B cell (primary cell): ENCODE results near the gene PSMG1. TPM values are rescaled to one million over a fixed set of nuclear protein-coding genes. Genes with fewer than 3 reads are reported as not detected.

Source experiments
- ATAC-seq: fragments of 200-7000 bp; cut with Tn5 transposase; one replicate; pipeline ENCODE4 v1.10.0; 2021; ENCODE audit warnings: low read depth, mild to moderate bottlenecking, moderate number of reproducible peaks, moderate library complexity
- CTCF ChIA-PET: fragments of 350-600 bp; sonication (Branson Sonifier 250); formaldehyde crosslinking; loops from one replicate; lab custom pipeline; 2021; ENCODE audit warnings: antibody characterized with exemption, inconsistent platforms; lab: Charles Lee
- POLR2A ChIA-PET: fragments of 350-600 bp; sonication (Branson Sonifier 250); formaldehyde crosslinking; loops from one replicate; lab custom pipeline; 2021; ENCODE audit warnings: antibody characterized with exemption; lab: Charles Lee
- DNase-seq: peaks from one replicate; pipeline ENCODE4 v3.0.0; 2013
- H2AFZ ChIP-seq: 2 replicates; pipeline ENCODE4 v1.6.1; 2012; ENCODE audit warnings: mild to moderate bottlenecking, low read depth, low read length; ENCODE audit not compliant: insufficient read depth, poor library complexity, severe bottlenecking
- H3K27ac ChIP-seq, 2 donors: 1 replicate in 1 of 2; 2 replicates in 1 of 2; pipeline ENCODE4 v1.5.1; 2012 to 2013; ENCODE audit warnings: low read length in 2 of 2, mild to moderate bottlenecking in 2 of 2, moderate library complexity in 1 of 2
- H3K27me3 ChIP-seq, 4 experiments: fragments of 200-600 bp in 1 of 4; sonication (generic) in 1 of 4; replicated peaks in 1 of 4; 1 replicate in 2 of 4; 2 replicates in 2 of 4; pipeline versions ENCODE4 v1.6.1 to v1.7.0; 2013 to 2016; ENCODE audit warnings: low read length in 3 of 4, mild to moderate bottlenecking in 2 of 4, mixed read lengths in 1 of 4, moderate library complexity in 1 of 4; ENCODE audit not compliant: insufficient read depth in 4 of 4, control insufficient read depth in 3 of 4; ENCODE audit errors: control extremely low read depth in 1 of 4
- H3K36me3 ChIP-seq, 2 experiments: replicated peaks in 1 of 2; 1 replicate in 1 of 2; 2 replicates in 1 of 2; pipeline versions ENCODE4 v1.6.1 to v1.7.1; 2013; ENCODE audit warnings: low read length in 1 of 2; ENCODE audit not compliant: insufficient read depth in 2 of 2, control insufficient read depth in 1 of 2; ENCODE audit errors: control extremely low read depth in 1 of 2, extremely low read depth in 1 of 2
- H3K4me1 ChIP-seq, 2 donors: fragments of 200-600 bp in 1 of 2; sonication (generic) in 1 of 2; 1 replicate in 1 of 2; 2 replicates in 1 of 2; pipeline versions ENCODE4 v1.5.1 to v1.6.1; 2013 to 2017; ENCODE audit warnings: low read length in 2 of 2; ENCODE audit not compliant: control insufficient read depth in 2 of 2, insufficient read depth in 2 of 2
- H3K4me2 ChIP-seq: replicated peaks from 2 replicates; pipeline ENCODE3; 2012; ENCODE audit warnings: mild to moderate bottlenecking, low read depth, low read length; ENCODE audit not compliant: poor library complexity, severe bottlenecking
- H3K4me3 ChIP-seq, 5 experiments: fragments of 200-600 bp in 1 of 5; sonication (generic) in 1 of 5; 1 replicate in 3 of 5; 2 replicates in 2 of 5; pipeline versions ENCODE4 v1.5.1 to v1.7.0; 2011 to 2016; ENCODE audit warnings: low read length in 4 of 5, mild to moderate bottlenecking in 4 of 5, low read depth in 2 of 5, control low read depth in 1 of 5, moderate library complexity in 1 of 5; ENCODE audit not compliant: insufficient read depth in 1 of 5; ENCODE audit errors: control extremely low read depth in 1 of 5, extremely low read depth in 1 of 5
- H3K79me2 ChIP-seq: fragments of 200-600 bp; sonication (generic); one replicate; pipeline ENCODE4 v1.6.0; 2016; ENCODE audit warnings: low read length; ENCODE audit not compliant: control insufficient read depth, insufficient read depth
- H3K9ac ChIP-seq: fragments of 200-600 bp; sonication (generic); 2 replicates; pipeline ENCODE4 v1.6.1; 2017; ENCODE audit warnings: mild to moderate bottlenecking, low read length, moderate library complexity
- H3K9me3 ChIP-seq, 3 donors: one replicate each; pipeline versions ENCODE4 v1.6.1 to v1.7.1; 2013; ENCODE audit warnings: low read length in 2 of 3; ENCODE audit not compliant: control insufficient read depth in 2 of 3, insufficient read depth in 1 of 3; ENCODE audit errors: control extremely low read depth in 1 of 3
- H4K20me1 ChIP-seq: 2 replicates; pipeline ENCODE4 v1.6.0; 2012; ENCODE audit warnings: mild to moderate bottlenecking, low read length; ENCODE audit not compliant: insufficient read depth, control insufficient read depth, poor library complexity, severe bottlenecking
- H3K27ac Mint-ChIP-seq: one replicate; pipeline ENCODE4 v1.8.0; 2021; ENCODE audit warnings: mixed read lengths
- H3K27me3 Mint-ChIP-seq: one replicate; pipeline ENCODE4 v1.8.0; 2021; ENCODE audit warnings: mixed read lengths
- H3K4me1 Mint-ChIP-seq: one replicate; pipeline ENCODE4 v1.8.0; 2021; ENCODE audit warnings: mixed read lengths
- H3K4me3 Mint-ChIP-seq: one replicate; pipeline ENCODE4 v1.8.0; 2021; ENCODE audit warnings: mixed read lengths
- H3K9me3 Mint-ChIP-seq: one replicate; pipeline ENCODE4 v1.8.0; 2022; ENCODE audit warnings: mixed read lengths; ENCODE audit not compliant: insufficient read depth
- CTCF ChIP-seq: fragments of 200-600 bp; IDR thresholded peaks from one replicate; pipeline ENCODE4 v1.8.0; 2022; ENCODE audit warnings: antibody characterized with exemption, mild to moderate bottlenecking
- EZH2 ChIP-seq: IDR thresholded peaks from 2 replicates; pipeline ENCODE4 v1.6.1; 2012; ENCODE audit warnings: borderline replicate concordance, low read depth, mild to moderate bottlenecking, moderate library complexity, low read length; ENCODE audit not compliant: insufficient read depth, poor library complexity, severe bottlenecking
- WGBS: methylation state at CpG from one replicate; pipeline ENCODE4 v1.1.5; 2013; ENCODE audit warnings: missing lambda C conversion rate; ENCODE audit not compliant: insufficient coverage; 5-methylcytosine and 5-hydroxymethylcytosine counted together
- intact Hi-C: fragments of 100-400 bp; cut with micrococcal nuclease; formaldehyde crosslinking; loops from one replicate; pipeline ENCODE4 v1.10.0; 2022
- polyA plus RNA-seq: library from polyadenylated mRNA; depleted of rRNA; stranded (reverse); fragments of >200 nt; gene quantifications from 2 replicates; pipeline ENCODE4 v1.2.3, GENCODE V29; 2012
- total RNA-seq, 2 donors: library from RNA; stranded (reverse); fragments of 120-200 nt in 1 of 2; gene quantifications; 1 replicate in 1 of 2; 2 replicates in 1 of 2; pipeline versions ENCODE4 v1.2.3 to v1.2.4, GENCODE V29; 2013 to 2022

The PSMG1 gene
- total and polyA plus RNA-seq, 2 donors (not counting 1 experiment from before 2014, with no cell fraction given): 8.6 to 10.4 TPM

GRCh38 chr21:39156024-39156423, 27.2 kb downstream of the PSMG1 start:
- POLR2A ChIA-PET: no interaction called here
- ATAC-seq: no peak

GRCh38 chr21:39155578-39155977, 27.7 kb downstream of the PSMG1 start:
- Mint-ChIP-seq H3K4me1 (no peaks in the 10 kb centered on the region), H3K27me3 (peaks cover 4% of the 10 kb centered on the region), H3K4me3 (no peak overlapping the region), H3K9me3 (no peaks in the 10 kb centered on the region), H3K27ac (no peak overlapping the region)
- WGBS: 100% methylated on average over 2 of the region's 2 CpGs
- no peak overlapping the region for H3K27ac ChIP-seq
- H4K20me1 ChIP-seq: no peaks in the 10 kb centered on the region
- ATAC-seq (no peak), DNase-seq (no peak)
- no peak overlapping the region for H3K4me2 ChIP-seq
- no peak overlapping the region for H3K4me3 ChIP-seq
- H3K27me3 ChIP-seq: peaks cover 0 to 3% (median 0%) of the 10 kb centered on the region in 4 experiments
- no peak for TF ChIP-seq CTCF
- no peak for TF ChIP-seq EZH2
- no peak overlapping the region for H3K9ac ChIP-seq
- no peaks in the 10 kb centered on the region for H3K4me1 ChIP-seq
- no peaks in the 10 kb centered on the region for H3K9me3 ChIP-seq
- no peaks in the 10 kb centered on the region for H3K79me2 ChIP-seq
- ChIA-PET POLR2A (no interaction called here), CTCF (no interaction called here)
- H2AFZ ChIP-seq: no peak overlapping the region
- intact Hi-C loops: no loop called here
- H3K36me3 ChIP-seq: no peaks in the 10 kb centered on the region

More at GRCh38 chr21:39156024-39156423, 27.2 kb downstream of the PSMG1 start:
- Histone ChIP-seq H3K36me3 (no peaks in the 10 kb centered on the region), H4K20me1 (no peaks in the 10 kb centered on the region), H3K4me3 (no peak overlapping the region), H3K4me1 (no peaks in the 10 kb centered on the region), H3K27me3 (peaks cover 0 to 2% (median 0%) of the 10 kb centered on the region in 4 experiments), H2AFZ (no peak overlapping the region), H3K4me2 (no peak overlapping the region), H3K27ac (no peak overlapping the region), H3K9ac (no peak overlapping the region), H3K79me2 (no peaks in the 10 kb centered on the region), H3K9me3 (no peaks in the 10 kb centered on the region)
- no peak for TF ChIP-seq CTCF
- TF ChIP-seq EZH2: no peak
- Mint-ChIP-seq H3K4me3 (no peak overlapping the region), H3K4me1 (no peaks in the 10 kb centered on the region), H3K27ac (no peak overlapping the region), H3K9me3 (no peaks in the 10 kb centered on the region), H3K27me3 (peaks cover 2% of the 10 kb centered on the region)
- intact Hi-C loops: no loop called here
- DNase-seq: no peak
- CTCF ChIA-PET: no interaction called here
- WGBS: 94% methylated on average over 5 of the region's 7 CpGs
